Adrenal gland (tissue), 5 donors: ENCODE measurements around the gene BUD13.
A peak's percentile ranks its signal among the peaks of the same experiment; 100 is the strongest.

ENCODE experiments used
- POLR2A ChIP-seq, 2 donors: fragments of 450-650 bp; IDR thresholded peaks; one replicate each; pipeline ENCODE4 v1.6.1; 2017; ENCODE audit warnings: antibody characterized with exemption in 2 of 2, mild to moderate bottlenecking in 2 of 2, moderate library complexity in 1 of 2
- TF ChIP-seq, protein P1 (sequence below), 6 experiments: fragments of 450-650 bp in 4 of 6; fragments of 200-600 bp in 2 of 6; sonication (generic) in 1 of 6; IDR thresholded peaks; 1 replicate in 5 of 6; 2 replicates in 1 of 6; pipeline versions ENCODE4 v1.5.1 to v1.8.0; 2016 to 2021; ENCODE audit warnings: antibody characterized with exemption in 6 of 6, mild to moderate bottlenecking in 2 of 6, moderate library complexity in 1 of 6
- donor health status: DM: no; HTN: no; CAD: no.

DNA sequence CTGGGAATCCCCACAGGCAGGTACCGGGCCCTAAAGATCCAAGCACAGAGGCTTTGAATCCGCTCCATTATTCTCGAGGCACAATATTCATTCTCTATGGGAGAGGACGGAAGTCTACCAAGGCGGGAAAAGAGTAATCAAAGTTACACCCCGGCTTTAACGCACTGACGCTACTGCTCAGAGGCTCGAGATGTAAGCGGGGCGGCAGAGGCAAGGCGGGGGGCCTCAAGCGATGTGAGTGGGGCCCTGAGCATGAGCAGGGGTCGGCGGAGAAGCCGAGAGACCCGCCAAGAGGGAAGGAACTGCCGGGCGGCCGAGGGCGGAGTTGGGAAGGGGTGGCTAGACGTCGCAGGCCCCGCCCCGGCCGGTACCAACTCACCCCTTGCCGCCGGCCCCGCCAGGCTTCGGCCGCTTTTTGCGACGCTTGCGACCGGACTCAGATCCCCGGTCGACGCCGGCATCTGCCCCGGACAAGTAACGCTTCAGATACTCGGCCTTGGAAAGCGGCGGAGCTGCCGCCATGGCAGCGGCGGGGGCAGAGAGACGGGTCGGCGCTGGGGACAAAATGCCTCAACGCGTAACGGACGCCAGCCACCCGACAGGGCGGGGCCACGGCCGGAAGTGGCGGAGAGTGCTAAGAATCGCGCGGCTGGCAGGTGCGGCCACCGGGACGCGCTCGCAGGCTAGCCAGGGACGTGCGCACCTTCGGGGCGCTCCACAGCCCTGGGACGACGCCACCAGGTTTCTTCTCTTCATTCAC lies at the start of gene BUD13:
- TF ChIP-seq POLR2A (IDR thresholded peaks at IDR 0.05), result peak; percentile 27 to 64
- TF ChIP-seq, protein P1, sequence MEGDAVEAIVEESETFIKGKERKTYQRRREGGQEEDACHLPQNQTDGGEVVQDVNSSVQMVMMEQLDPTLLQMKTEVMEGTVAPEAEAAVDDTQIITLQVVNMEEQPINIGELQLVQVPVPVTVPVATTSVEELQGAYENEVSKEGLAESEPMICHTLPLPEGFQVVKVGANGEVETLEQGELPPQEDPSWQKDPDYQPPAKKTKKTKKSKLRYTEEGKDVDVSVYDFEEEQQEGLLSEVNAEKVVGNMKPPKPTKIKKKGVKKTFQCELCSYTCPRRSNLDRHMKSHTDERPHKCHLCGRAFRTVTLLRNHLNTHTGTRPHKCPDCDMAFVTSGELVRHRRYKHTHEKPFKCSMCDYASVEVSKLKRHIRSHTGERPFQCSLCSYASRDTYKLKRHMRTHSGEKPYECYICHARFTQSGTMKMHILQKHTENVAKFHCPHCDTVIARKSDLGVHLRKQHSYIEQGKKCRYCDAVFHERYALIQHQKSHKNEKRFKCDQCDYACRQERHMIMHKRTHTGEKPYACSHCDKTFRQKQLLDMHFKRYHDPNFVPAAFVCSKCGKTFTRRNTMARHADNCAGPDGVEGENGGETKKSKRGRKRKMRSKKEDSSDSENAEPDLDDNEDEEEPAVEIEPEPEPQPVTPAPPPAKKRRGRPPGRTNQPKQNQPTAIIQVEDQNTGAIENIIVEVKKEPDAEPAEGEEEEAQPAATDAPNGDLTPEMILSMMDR (IDR thresholded peaks at IDR 0.05), result no peak
